Fibroblast of skin of left biceps (primary cell): ENCODE measurements around the gene NAT8.
"Not testable (repeated sequence)": the region's sequence is repeated elsewhere in the genome, so short reads cannot be mapped to it uniquely, and the experiment has no call there.

Source experiments
- DNase-seq, 2 experiments: peaks; one replicate each; pipeline ENCODE4 v3.0.0-alpha.2; 2013; ENCODE audit warnings: low read depth in 2 of 2

Gene NAT8, protein sequence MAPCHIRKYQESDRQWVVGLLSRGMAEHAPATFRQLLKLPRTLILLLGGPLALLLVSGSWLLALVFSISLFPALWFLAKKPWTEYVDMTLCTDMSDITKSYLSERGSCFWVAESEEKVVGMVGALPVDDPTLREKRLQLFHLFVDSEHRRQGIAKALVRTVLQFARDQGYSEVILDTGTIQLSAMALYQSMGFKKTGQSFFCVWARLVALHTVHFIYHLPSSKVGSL

DNA sequence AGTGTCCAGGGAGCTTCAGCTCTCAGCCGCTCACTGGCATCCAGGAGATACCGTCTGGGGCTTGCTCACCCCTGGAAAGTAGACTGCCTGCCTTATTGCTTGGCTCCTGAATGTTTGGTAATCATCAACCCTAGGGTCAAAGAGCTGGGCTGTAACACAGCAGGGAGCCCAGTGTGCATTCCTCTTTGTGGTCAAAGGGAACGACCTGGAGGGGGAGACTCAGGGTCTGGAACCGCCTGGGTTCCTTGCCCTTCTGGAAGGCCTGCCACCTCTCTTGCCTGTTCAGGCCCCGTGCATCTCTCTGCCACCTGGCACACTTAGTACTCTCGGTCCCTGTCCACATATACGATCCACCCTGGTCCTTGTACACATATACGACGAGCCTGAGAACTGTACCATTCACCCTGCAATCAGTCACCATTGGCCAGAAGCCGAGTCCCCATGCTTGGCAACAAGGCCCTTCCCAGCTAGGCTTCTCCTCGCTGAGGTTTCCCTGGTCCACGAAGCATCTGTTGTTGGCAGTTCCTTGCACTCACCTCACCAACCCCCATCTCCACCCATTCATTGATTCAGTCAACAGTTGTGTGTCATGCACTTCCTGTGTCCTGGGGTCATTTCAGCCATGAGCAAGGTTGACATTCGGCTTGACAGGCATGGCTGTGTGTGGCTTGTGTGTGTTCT lies at the start of gene NAT8:
Gene NAT8, minus strand, starts transcription at position 85 of the 681 bp plus-strand sequence. CDS start 794 bp downstream, outside the sequence.
- DNase-seq: no peak

GRCh38 chr2:73690372-73691088 lies 48.3 kb upstream of the NAT8 start:
- DNase-seq: not testable (repeated sequence)

GRCh38 chr2:73688494-73688893 lies 46.3 kb upstream of the NAT8 start:
- DNase-seq: not testable (repeated sequence)

- no peak for DNase-seq
Observed at GRCh38 chr2:73685764-73686438, 43.7 kb upstream of the NAT8 start.

GRCh38 chr2:73684905-73685304 lies 42.7 kb upstream of the NAT8 start:
- not testable (repeated sequence) for DNase-seq

DNA sequence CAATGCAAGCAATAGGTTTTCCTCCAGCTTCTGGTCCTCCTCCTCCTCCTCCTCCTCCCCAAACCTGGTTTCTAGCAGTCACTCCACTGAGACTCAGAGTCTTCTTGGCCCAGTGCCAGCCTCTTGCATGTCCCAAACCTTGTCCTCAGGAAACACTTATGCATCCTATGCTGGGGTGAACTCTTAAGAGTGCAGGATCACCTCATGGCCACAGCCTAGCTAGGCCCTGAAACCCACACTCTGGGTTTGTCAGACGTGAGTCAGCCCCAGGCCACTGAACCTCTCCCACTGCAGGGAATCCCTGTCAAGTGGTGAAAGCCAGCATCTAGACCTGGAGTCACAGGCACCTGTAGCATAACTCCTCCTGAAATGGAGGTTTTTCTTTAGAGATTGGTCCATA lies 42.1 kb upstream of the NAT8 start:
- not testable (repeated sequence) for DNase-seq

DNA sequence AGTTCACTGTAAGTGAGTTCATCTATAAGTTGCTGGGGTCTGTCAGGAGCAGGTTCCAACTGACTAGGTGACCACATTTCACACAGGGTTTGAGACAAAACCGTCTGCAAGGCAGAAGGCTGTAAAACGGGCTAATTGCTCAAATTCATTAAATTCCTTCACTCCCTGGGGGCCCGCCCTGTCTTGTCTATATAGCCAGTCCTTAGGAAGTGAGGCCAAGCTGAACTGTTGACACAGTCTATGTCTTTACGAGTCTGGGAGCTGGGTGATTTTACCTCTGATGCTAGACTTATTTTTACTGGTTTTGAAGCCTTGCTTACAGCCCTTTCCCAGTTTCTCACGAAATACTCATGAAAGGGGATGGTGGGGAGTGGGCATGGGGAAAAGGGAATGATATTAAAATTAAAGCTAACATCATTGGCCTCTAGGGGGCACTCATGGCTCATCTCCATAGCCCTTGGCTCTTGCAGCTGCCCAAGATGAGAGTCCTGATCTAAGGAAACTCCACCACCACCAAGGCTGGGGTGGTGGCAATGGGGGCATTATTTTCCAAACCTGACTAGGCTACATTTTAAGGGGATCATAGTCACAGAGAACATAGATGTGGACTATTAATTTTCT lies 37.8 kb upstream of the NAT8 start:
- not testable (repeated sequence) for DNase-seq

DNA sequence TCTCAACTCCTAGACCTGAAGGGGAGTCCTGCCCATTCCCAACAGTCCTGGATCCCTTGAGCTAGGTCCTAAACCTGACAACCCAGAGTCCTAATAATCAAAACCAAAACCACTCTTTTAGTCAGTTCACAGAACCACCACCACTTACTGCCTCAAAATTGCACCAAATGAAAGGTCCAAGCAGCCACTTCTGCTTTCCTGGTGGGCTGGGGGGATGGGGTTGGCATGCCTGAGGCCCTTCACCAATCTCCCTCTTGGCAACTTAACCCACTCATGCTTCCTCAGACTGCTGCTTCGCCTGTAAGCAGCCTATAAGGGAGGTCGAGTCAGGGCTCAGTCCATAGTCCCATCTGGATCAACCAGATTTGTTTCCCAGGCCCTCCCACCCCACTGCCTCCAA lies 37.0 kb upstream of the NAT8 start:
- not testable (repeated sequence) for DNase-seq

- DNase-seq: not testable (repeated sequence)
Observed at GRCh38 chr2:73678008-73678407, 35.8 kb upstream of the NAT8 start.

DNA sequence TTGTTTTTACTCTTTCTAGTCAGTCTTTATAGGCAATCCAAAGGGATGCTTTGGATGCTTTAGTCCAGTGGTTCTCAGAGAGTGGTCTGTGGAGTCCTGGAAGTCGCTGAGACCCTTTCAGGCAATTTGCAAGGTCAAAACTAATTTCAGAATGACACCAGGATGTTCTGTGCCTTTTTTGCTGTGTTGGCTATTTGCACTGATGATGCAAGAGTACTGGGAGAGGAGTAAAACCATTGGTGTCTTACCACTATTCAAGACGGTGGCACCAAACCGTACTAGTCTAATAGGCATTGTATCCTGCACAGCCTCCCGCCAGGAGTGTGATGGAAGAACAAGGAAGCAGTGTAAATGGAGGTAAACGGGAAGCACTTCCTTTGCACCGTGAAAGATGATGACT lies 34.0 kb upstream of the NAT8 start:
- DNase-seq: not testable (repeated sequence)

GRCh38 chr2:73674696-73675157 lies 32.5 kb upstream of the NAT8 start:
- DNase-seq: not testable (repeated sequence)

DNA sequence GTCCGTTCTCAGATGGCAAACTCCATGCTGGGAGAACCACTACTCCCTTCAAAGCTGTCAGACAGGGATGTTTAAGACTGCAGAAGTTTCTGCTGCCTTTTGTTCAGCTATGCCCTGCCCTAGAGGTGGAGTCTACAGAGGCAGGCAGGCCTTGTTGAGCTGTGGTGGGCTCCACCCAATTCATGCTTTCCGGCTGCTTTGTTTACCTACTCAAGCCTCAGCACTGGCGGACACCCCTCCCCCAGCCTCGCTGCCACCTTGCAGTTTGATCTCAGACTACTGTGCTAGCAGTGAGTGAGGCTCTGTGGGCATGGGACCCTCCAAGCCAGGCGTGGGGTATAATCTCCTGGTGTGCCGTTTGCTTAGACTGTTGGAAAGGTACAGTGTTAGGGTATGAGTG lies 27.8 kb upstream of the NAT8 start:
- not testable (repeated sequence) for DNase-seq

DNA sequence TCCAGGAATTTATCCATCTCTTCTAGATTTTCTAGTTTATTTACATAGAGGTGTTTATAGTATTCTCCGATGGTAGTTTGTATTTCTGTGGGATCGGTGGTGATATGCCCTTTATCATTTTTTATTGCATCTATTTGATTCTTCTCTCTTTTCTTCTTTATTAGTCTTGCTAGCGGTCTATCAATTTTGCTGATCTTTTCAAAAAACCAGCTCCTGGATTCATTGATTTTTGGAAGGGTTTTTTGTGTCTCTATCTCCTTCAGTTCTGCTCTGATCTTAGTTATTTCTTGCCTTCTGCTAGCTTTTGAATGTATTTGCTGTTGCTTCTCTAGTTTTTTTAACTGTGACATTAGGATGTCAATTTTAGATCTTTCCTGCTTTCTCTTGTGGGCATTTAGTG lies 25.0 kb upstream of the NAT8 start:
- not testable (repeated sequence) for DNase-seq

DNA sequence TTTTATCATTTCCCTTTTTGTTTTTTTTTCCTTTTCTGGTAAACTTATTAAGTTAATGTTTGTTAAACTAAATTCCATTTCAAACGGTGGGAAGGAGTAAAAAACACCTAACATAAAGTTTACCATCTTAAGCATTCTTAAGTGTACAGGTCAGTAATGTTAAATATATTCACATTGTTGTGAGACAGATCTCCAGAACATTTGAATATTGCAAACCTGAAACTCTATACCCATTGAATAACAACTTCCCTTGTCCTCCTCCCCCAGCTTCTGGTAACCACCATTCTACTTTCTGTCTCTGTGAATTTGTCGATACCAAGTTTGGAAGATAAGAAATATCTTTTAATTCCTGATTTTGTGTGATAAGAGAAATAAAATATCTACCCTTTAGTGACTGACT lies 12.0 kb upstream of the NAT8 start:
- no peak for DNase-seq

GRCh38 chr2:73652348-73652747 lies 10.1 kb upstream of the NAT8 start:
- no peak for DNase-seq

DNA sequence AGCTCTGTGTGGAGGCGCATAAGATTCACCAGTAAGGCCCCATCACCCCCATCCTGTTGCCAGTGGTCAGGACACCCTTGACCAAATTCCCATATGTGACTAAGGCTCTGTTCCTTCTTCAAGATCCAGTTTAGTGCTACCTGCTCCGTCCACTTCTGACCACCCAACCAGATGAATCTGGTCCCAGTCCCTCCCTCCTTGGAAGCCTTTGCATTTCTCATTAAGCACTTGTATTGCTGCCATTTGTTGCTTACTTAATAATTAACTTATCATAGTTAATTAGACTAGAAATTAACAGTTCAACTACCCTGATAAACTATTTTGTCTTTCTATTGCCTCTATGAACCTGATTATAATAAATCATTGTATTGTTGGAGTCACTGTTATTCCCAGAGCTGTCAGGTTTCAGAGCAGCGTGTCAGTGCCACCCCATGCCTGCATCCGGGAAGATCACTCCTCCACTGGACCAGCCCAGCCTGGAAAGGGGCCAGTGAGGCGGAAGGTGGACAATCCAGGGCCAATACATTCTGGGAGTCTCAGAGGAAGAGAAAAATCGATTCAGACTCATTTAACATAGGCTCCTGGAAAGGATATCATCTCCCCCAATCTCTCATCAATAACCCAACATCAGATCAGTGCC lies 9.5 kb upstream of the NAT8 start:
- no peak for DNase-seq

- DNase-seq: not testable (repeated sequence)
Observed at GRCh38 chr2:73647690-73648089, 5.5 kb upstream of the NAT8 start.

DNA sequence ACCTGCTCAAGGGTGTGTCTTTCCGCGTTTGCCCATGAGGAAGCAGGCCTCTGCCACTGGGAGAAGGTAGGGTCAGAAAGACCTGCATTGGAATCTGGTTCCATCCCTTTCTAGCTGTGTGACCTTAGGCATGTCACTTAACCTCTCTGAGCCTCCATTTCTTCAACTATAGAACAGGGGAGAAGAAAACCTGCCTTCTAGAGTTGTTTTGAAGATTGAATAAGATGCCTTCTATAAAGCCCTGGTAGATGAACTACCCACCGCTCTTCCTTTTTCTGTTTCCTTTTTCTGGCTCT lies 507 bp downstream of the NAT8 start:
- no peak for DNase-seq

GRCh38 chr2:73640946-73641766 lies 1.1 kb downstream of the NAT8 start:
- no peak for DNase-seq

GRCh38 chr2:73640511-73640911 lies 1.7 kb downstream of the NAT8 start:
- DNase-seq: no peak
